ENCODE data around the gene GJC1. TPM values are rescaled to one million over a fixed set of nuclear protein-coding genes. Genes with fewer than 3 reads are reported as not detected.
A peak's percentile ranks its signal among the peaks of the same experiment; 100 is the strongest.

The GJC1 gene
- total and polyA plus RNA-seq, 2 donors from 2014 or later: 1.8 to 6.5 TPM

DNA sequence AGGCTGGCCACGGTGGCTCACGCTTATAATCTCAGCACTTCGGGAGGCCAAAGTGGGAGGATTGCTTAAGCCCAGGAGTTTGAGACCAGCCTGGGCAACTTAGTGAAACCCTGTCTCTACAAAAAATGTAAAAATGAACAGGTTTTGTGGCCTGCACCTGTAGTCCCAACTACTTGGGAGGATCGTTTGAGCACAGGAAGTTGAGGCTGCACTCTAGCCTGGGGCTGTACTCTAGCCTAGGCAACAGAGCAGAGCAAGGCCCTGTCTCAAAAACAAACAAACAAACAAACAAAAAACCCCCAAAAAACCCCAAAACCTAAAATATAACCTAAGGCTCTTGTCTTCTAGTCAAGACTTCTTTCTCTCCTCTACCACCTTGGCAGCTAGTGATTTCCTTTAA is 10.2 kb upstream of the GJC1 start:
- no peaks in the 10 kb centered on the region for H3K9me3 ChIP-seq (ENCODE audit: control insufficient read depth in 2 of 3, insufficient read depth in 1 of 3, low read length in 3 of 3)
- H3K27ac ChIP-seq (ENCODE audit: low read depth in 2 of 2, low read length in 2 of 2): no peak overlapping the region
- no peak overlapping the region for H3K9ac ChIP-seq (ENCODE audit: low read length in 3 of 3)
- DNase-seq (no peak), FAIRE-seq (no peak)
- no peaks in the 10 kb centered on the region for H3K36me3 ChIP-seq (ENCODE audit: control insufficient read depth in 2 of 3, insufficient read depth in 3 of 3, low read length in 3 of 3)
- TF ChIP-seq, protein P1, sequence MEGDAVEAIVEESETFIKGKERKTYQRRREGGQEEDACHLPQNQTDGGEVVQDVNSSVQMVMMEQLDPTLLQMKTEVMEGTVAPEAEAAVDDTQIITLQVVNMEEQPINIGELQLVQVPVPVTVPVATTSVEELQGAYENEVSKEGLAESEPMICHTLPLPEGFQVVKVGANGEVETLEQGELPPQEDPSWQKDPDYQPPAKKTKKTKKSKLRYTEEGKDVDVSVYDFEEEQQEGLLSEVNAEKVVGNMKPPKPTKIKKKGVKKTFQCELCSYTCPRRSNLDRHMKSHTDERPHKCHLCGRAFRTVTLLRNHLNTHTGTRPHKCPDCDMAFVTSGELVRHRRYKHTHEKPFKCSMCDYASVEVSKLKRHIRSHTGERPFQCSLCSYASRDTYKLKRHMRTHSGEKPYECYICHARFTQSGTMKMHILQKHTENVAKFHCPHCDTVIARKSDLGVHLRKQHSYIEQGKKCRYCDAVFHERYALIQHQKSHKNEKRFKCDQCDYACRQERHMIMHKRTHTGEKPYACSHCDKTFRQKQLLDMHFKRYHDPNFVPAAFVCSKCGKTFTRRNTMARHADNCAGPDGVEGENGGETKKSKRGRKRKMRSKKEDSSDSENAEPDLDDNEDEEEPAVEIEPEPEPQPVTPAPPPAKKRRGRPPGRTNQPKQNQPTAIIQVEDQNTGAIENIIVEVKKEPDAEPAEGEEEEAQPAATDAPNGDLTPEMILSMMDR (IDR thresholded peaks at IDR 0.05; ENCODE audit: borderline replicate concordance, extremely low read depth, insufficient read depth): no peak
- no peaks in the 10 kb centered on the region for H3K27me3 ChIP-seq (ENCODE audit: control insufficient read depth, insufficient read depth, low read length)
- H3K4me1 ChIP-seq (ENCODE audit: control insufficient read depth in 2 of 3, insufficient read depth in 2 of 3, low read depth in 1 of 3, low read length in 3 of 3): no peaks in the 10 kb centered on the region
- no peak overlapping the region for H3K4me3 ChIP-seq (ENCODE audit: low read length in 3 of 3)
- intact Hi-C loops (cut with DNase I): no loop called here

DNA sequence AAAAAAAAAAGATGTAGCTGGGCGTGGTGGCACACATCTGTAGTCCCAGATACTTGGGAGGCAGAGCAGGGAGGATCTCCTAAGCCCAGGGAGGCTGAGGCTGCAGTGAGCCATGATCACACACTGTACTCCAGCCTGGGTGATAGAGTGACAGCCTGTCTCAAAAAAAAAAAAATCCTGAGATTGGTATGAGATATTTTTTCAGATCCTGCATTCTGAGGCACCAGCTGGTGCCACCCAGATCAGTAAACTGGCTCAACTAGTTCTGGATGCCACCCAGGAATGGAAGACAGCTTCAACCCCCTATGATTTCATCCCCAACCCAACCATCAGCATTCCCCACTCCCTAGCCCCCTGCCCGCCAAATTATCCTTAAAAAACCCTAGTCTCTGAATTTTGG is 7.1 kb upstream of the GJC1 start:
- TF ChIP-seq, protein P1 (IDR thresholded peaks at IDR 0.05; ENCODE audit: borderline replicate concordance, extremely low read depth, insufficient read depth): no peak
- no peak for FAIRE-seq
- Histone ChIP-seq H3K36me3 (ENCODE audit: control insufficient read depth in 2 of 3, insufficient read depth in 3 of 3, low read length in 3 of 3) (no peaks in the 10 kb centered on the region), H3K9ac (ENCODE audit: low read length in 3 of 3) (no peak overlapping the region), H3K4me3 (ENCODE audit: low read length in 3 of 3) (no peak overlapping the region), H3K4me1 (ENCODE audit: control insufficient read depth in 2 of 3, insufficient read depth in 2 of 3, low read depth in 1 of 3, low read length in 3 of 3) (no peaks in the 10 kb centered on the region), H3K9me3 (ENCODE audit: control insufficient read depth in 2 of 3, insufficient read depth in 1 of 3, low read length in 3 of 3) (no peaks in the 10 kb centered on the region), H3K27me3 (ENCODE audit: control insufficient read depth, insufficient read depth, low read length) (no peaks in the 10 kb centered on the region), H3K27ac (ENCODE audit: low read depth in 2 of 2, low read length in 2 of 2) (no peak overlapping the region)
- DNase-seq: no peak
- intact Hi-C loops (cut with DNase I): no loop called here

DNA sequence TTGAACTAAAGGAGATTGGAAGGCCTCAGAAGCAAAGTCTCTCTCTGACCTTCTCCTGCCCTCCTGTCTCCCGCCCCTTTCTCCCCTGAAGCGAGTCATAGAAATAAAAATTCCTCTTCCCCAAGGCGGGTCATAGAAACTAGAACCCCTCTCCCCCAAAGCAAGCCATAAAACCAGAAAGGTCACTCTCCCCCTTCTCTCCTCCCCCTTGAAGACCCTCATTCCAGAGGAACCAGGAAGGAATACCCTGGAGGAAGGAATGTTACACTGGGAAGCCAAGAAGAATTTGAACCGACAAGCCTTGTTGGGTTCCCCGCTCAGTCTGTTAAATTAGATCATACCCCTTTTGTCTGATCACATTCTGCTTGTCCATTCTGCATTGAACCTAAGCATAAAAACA is 2.7 kb upstream of the GJC1 start:
- DNase-seq: peak in 4 of 5 donors; percentile 46 to 78 (median 64)
- Histone ChIP-seq H3K4me1 (ENCODE audit: control insufficient read depth in 2 of 3, insufficient read depth in 2 of 3, low read depth in 1 of 3, low read length in 3 of 3) (no peaks in the 10 kb centered on the region), H3K27ac (ENCODE audit: low read depth in 2 of 2, low read length in 2 of 2) (no peak overlapping the region), H3K36me3 (ENCODE audit: control insufficient read depth in 2 of 3, insufficient read depth in 3 of 3, low read length in 3 of 3) (no peaks in the 10 kb centered on the region), H3K9ac (ENCODE audit: low read length in 3 of 3) (no peak overlapping the region), H3K27me3 (ENCODE audit: control insufficient read depth, insufficient read depth, low read length) (no peaks in the 10 kb centered on the region), H3K9me3 (ENCODE audit: control insufficient read depth in 2 of 3, insufficient read depth in 1 of 3, low read length in 3 of 3) (no peaks in the 10 kb centered on the region), H3K4me3 (ENCODE audit: low read length in 3 of 3) (no peak overlapping the region)
- no peak for FAIRE-seq
- TF ChIP-seq, protein P1 (IDR thresholded peaks at IDR 0.05; ENCODE audit: borderline replicate concordance, extremely low read depth, insufficient read depth): no peak
- intact Hi-C loops (cut with DNase I): no loop called here

DNA sequence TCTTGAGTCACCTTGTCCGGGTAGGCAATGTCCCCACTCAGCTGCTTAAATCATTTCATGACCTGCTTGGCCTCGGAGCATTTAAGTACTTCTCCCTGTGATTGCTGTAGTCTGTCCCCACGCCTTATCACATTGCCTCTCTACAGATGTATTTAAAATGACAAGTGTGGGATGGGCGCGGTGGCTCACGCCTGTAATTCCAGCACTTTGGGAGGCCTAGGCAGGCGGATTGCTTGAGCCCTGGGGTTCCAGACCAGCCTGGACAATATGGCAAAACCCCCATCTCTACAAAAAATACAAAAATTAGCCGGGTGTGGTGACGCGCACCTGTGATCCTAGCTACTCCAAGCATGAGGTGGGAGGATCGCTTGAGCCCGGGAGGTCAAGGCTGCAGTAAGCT is 1.3 kb upstream of the GJC1 start:
- H3K9me3 ChIP-seq (ENCODE audit: control insufficient read depth in 2 of 3, insufficient read depth in 1 of 3, low read length in 3 of 3): no peaks in the 10 kb centered on the region
- intact Hi-C loops (cut with DNase I): no loop called here

More for the DNA sequence above, 1.3 kb upstream of the GJC1 start:
- Histone ChIP-seq H3K4me1 (ENCODE audit: control insufficient read depth in 2 of 3, insufficient read depth in 2 of 3, low read depth in 1 of 3, low read length in 3 of 3) (no peaks in the 10 kb centered on the region), H3K4me3 (ENCODE audit: low read length in 3 of 3) (no peak overlapping the region), H3K27me3 (ENCODE audit: control insufficient read depth, insufficient read depth, low read length) (no peaks in the 10 kb centered on the region), H3K27ac (ENCODE audit: low read depth in 2 of 2, low read length in 2 of 2) (no peak overlapping the region), H3K9ac (ENCODE audit: low read length in 3 of 3) (no peak overlapping the region), H3K36me3 (ENCODE audit: control insufficient read depth in 2 of 3, insufficient read depth in 3 of 3, low read length in 3 of 3) (no peaks in the 10 kb centered on the region)
- DNase-seq (peak in 3 of 5 donors; percentile 29 to 49 (median 29)), FAIRE-seq (no peak)
- TF ChIP-seq, protein P1 (IDR thresholded peaks at IDR 0.05; ENCODE audit: borderline replicate concordance, extremely low read depth, insufficient read depth): no peak
